Activated CD4-positive, CD25-positive, alpha-beta regulatory T cell treated with anti-CD3 and anti-CD28 coated beads, Interleukin-2, amount 50 U/mL, for 16 hours (primary cell): ENCODE measurements around the gene MTG2.

Experiments
- DNase-seq: peaks from one replicate; pipeline ENCODE4 v3.0.0-alpha.2; 2020; ENCODE audit warnings: low read depth, low spot score

MTG2 gene

DNA sequence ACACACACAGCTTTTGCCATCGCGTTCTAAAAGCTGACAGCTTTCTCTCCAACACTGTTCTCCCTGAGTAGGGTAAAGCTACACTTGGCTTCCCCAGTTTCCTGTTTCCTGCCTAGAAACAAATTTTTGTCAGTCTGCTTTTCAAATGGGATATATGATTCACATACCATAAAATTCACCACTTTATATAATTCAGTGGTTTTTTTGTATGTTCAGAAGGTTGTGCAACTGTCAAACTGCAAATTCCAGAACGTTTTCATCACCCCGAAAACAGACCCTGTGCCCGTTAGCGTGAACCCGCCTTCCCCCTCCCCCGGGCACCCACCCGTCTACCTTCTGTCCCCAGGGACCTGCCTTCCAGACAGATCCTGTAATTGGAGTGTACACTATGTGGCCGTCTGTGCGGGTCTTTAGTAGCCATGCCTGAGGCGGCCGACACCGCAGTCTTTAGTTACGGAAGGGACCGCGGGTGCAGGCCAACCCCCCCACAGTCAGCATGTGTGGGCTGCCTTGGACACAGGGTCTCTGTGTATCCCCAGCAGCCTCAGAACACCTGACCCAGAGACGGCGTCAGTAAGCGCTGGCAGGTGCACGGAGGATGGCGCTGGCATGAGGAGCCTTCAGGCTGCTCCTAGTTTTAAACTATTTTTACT lies 20.7 kb downstream of the MTG2 start:
- no peak for DNase-seq

DNA sequence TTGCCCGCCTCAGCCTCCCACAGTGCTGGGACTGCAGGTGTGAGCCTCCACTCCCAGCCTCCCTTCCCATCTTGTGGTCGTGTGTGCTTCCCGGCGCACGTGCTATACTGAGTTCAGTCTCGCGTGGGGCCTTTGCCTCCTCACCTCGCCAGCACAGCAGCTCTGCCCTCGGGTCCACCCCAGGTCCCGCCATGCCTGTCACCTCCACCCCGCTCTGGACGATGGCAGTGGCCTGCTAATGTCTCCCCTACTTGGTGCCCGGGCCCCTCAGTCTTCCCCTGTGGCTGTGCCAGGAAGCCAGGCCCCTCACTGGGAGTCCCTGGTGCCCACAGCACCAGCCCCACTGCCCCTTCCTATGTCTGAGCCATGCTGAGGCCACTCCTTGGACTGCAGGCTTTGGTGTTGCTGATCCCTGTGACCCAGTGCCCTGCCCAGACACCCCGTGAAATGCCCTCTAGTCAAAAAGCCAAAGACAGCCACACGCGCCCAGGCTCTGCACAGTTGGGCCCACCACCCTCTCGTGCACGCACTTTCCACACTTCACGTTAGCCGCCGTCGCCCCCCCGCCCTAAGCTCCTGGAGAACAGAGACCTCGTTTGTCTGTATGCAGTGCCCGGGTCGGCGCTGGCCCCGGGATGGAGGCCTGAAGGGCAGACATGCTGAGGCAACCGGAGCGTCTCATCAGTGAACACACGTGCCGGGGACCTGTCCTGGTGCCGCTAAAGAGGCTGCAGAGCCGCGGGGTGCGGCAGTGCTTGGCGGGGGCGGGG lies 23.0 kb downstream of the MTG2 start:
- no peak for DNase-seq

DNA sequence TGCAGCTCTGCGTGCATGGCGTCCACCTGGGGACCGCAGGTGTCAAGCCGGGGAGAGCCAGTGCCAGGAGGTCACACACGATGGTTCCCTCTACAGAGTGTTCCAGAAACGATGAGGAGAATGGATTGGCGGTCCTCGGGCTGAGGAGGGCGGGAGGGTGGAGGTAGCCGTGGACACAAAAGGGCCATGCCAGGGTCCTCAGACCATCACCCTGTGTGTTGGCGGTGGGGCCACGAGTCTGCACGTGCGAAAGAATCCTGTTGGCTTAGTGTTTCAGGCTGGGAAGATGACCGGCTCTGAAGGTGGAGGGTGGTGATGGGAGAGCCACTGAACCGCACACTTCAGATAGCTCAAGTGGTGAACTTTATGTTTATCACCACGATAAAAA lies 23.6 kb downstream of the MTG2 start:
- no peak for DNase-seq

DNA sequence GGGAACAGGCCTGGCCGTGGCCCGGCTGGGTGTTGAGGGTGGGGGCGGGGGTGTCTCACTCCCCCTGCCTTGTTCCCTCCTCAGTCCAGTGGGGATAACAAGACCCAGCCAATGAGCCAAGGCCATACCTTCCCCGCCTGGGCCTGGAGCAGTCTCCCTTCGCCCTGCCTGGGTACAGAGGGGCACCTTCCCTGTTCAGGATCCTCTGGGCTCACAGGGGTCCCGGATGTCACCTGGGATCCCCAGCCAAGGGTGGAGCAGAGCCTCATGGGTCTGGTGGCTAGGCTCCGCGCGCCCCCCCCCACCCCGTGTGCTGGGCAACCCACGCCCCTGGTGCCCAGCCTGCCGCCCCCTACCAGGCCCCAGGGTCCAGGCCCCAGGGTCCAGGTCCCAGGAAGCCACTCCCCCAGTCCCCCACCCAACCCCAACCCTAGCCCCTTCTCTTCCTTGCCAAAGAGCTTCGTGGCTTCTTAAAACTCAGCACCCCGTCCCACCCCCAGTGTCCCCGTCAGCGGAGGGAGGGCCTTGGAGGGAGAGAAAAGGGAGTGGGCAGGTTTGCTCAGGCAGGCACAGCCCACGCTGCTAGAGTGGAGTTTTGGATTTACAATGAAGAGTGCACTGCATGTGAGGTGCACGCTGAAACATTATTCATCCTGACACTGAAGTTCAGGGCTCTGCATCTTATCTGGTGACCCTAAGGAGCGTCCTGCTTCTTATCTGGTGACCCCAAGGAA lies 25.4 kb downstream of the MTG2 start:
- DNase-seq = no peak

DNA sequence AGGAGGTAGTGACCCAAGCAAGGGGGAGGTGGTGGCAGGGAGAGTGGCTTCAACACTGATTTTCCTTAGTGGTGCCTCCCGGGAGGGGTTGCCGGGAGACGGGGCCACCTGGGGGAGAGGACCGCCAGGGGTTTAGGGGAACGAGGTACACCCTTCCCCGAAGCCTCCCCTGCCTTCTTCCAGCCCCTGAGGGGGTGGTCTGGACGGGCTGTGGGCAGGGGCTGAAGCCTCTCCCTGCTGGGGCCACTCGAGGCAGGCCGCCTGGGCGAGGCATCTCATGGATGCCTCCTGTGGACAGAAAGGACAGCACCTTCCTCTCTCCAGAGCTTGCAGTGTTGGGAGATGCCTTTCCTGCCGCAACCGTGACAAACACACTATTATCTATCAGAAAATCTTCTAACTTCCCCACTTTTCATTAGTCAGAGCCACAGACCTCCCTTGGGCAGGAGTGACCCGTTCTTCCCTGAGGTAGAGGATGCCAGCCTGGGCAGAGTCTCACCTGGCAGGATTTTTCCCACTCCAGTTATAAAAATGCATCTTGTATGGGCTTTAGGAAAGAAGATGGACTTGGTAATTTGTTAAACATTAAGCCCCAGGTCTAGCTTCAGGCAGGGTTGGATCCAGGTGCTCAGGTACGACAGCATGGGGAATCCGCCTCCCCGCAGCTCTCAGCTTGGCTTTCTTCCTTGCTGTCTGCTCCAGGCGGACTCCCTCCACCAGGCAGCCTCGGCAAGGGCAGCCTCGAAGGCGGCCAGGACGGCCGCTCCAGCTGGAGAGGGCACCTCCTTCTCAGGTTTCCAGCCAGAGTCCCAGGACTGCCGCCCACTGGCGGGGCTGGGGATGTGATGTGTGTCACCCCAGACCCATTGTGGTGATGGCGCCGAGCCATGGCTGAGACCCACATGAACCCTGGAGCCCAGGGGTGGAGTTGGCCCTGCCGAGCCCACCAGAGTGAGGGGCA lies 26.2 kb downstream of the MTG2 start:
- DNase-seq = no peak

DNA sequence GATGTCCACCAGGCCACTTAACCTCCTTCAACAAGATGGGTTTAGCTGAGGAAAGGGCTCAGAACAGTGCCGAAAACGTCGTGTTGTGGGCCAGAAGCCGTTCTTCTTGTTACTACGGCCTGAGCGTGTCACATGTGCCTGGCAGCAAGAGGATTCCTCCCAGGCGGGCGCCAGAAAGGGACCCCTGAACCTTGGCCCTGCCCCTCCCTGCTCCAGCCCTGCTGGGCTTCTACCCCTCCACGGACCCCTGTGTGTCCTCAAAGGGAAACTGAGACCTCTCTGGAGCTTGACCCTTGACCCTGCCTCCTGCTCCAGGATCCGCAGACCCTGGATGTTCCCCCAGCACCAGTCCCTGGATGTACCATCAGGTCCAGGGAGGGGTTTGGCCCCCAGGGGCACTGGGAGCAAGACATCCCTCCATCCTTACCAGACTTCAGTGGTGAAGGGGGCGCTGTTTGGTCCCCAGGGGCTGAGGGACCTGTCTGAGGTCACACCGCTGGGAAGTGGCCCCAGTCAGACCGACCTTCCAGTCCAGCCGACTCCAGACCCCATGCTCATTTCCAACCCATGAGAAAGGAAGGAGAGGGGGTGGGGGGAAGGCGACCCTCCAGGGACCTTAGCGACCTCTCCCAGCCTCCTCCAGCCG lies 27.1 kb downstream of the MTG2 start:
- DNase-seq = no peak

DNA sequence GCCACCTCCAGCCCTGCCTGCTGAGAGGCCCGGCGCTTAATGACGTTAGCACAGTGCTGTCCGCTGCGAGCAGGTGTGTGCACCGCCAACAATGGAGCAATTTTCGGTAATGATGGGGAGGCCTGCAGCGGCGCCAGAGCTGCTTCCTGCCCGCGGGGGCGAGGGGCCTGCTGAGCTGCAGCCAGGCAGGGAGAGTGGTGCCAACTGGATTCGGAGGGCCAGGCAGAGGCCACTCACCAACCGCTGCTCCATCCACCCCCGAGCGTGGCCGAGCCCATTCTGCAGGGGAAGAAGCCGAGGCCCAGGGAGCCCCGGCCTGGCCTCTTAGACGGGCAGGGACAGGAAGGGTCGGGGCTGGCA lies 27.6 kb downstream of the MTG2 start:
- no peak for DNase-seq

DNA sequence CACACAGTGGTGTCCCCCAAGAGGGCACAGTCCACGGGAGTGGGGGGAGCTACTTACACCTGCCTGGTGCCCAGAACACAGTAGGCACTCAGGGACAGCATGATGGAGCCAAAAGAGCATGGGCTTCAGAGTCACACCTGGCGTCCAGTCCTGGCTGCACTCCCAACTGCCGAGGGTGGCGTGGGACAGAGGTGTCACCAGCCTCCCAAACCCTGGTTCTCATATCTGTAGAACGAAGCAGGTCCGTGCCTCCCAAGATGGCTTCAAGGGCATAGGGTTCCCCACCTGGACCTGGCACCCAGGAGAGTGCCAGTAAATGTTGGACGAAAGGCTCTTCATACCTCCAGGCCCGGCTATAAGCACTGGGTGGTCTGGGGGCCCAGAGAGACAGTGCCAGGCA lies 28.4 kb downstream of the MTG2 start:
- DNase-seq = no peak

DNA sequence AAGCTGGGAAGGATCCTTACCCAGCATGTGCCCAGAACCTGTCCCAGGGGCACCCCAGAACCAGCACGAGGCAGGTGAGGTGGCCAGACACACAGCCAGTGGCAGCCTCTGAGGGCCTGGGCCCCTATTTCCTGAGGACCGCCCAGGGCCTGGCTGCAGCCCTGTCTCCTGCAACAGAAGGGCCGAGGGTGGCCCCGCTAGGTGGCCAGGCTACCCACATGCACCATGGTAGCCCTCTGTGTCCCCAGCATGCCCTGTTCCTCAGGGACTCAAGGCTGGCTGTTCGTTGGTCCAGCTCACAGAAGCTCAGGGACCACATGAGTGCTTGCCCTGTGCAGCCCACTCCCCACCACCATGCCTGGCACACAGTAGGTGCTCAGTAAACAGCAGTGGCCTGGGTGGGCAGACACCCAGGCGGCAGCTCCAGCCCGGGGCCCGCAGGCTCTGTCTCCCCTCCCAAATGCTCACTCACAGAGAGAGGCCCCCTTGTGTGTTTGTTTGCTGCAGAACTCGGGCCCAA lies 29.0 kb downstream of the MTG2 start:
- DNase-seq = no peak

DNA sequence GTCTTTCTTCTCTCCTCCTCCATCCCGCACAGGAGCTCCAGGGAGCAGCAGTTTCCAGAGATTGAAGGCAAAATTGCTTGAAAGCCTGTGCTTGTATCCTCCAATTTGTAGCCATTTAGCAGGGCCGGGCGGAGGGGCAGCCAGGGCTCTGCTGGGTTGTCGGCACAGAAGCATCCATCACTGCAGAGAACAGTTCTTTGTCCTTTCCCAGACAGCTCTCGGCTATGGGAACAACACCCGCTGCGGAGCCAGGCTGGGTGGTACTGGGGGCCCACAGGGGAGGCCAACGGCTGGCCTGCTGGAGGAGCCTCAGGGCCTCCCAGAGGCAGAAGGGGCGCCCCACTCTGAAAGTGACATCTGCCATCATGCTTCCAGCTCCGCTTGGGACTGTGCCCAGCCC lies 29.5 kb downstream of the MTG2 start:
- no peak for DNase-seq

DNA sequence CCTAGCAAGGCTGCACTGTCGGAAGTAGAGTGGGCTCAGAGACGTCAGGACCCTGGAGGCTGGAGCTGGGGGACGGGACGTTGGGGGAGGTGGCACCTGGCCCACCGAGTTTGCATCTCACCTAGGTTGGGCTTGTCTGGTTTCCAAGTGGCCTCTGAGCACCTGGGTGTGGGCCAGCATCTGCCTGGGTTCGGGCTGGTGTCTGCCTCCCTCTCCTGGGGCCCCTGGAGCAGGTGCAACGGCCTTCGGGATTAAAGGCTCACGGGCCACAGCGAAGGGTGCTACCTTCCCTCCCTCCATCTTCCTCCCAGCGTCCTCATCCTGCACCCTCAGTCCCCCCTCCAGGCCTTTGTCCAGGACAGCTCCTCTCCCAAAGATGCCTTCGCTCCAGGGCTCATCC lies 31.2 kb downstream of the MTG2 start:
- no peak for DNase-seq

DNA sequence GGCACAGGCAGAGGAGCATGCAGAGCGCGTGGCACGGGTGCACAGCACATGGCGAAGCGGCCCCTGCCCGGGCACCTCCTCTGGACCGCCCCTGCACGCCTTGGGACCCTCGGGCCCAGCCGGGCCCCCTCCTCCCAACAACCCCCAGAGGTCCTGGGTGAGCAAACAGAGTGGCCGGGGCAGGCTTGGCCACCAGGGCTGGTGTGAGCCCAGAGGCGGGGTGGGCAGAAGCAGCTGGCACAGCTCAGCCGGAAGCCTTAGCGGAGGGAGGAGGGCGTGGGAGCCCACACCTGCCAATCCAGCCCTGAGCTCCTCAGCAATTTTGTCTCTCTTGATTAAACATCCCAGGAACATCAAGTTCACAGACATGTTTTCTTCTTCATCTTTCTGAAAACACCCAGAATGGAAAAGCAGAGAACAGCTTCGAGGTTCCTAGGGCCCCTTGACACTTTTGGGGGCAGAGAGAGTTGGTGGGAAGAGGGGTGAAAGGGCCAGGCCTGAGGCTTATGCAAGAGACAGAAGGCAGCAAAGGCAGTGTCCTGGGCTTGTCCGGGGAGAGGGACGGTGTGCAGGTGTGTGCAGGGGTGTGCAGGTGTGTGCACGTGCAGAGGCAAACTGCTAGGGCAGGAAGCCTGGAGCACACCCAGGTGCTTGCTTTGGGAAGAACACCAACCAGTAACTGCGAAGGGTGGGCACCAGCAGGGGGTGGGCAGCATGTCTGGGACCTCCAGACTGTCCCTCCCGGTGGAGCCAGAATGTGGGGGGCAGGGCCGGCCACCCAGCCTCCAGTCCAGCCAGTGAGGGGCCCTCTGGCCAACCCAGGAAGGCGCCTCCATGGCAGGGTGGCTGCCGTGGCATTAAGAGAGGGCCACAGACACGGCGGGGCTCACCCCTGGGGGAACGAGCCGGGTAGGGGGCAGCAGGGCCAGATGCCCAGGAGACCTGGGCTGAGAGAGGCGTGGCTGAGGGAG lies 32.5 kb downstream of the MTG2 start:
- no peak for DNase-seq

DNA sequence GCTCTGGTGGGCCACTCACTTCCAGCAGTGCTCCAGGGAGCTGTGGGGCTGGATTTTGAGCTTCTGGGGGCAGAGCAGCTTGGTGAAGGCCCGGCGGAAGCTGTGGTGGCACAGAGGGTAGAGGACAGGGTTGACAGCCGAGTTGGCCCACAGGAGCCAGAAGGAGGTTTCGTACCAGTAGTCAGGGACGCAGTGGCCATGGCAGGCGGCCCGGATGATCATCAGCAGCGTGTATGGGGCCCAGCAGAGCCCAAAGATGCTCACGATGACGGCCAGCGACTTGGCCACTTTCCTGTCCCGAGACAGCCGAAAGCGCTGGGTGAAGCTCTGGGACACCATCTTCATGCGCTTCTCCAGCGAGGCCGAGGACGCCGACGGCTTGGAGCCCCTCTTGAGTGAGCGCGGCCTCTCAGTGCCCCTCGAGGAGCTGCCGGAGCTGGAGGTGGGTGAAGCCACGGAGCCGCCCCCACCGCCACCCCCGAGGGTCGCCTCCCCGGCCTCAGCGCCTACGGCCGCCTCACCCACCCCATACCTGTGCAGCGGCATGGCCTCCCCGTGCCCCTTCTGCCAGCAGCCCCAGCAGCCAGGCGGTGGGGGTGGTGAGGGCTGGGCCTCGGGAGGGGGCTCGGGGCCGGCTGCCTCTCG lies 33.3 kb downstream of the MTG2 start:
- DNase-seq = no peak

DNA sequence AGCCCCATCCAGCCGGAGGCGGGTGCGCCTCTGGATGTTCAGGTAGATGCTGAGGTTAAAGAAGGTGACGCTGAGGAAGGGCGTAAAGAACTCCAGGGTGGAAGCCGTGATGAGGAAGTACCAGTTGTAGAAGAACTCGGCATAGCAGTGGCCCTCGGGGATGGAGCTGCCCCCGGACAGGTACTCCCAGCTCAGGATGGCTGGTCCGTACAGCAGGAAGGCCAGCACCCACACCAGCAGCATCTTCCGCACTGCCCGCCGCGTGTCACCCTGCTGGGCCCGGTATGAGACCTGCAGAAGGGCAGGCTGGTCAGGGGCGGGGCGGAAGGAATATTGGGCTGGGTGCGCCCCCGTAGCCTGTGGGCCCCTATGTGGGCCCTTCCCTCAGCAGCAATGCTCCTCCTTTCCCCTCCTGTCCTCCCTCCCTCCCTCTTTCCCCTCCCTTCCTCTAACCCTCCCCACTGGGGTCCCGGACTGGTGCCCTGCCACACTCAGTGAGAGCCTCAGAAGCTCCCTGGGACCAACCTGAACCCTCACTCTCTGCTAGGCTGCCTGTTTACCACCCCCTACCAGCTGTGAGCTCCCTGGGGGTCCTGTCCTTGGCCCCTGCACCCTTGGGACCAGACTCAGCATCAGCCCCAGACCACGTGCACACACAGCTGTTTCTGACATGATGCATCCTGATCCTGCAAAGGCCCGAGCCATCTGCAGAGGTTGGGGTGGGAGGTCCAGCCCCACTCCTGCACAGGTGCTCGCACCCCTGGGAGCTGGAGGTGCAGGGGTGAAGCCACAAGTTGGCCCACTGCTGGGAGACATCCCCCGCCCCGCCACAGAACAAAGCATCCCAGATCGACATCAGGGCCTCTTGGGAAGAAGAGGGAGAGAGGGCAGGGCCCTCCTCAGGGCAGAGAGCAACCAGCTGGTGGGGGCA lies 34.1 kb downstream of the MTG2 start:
- DNase-seq = no peak

DNA sequence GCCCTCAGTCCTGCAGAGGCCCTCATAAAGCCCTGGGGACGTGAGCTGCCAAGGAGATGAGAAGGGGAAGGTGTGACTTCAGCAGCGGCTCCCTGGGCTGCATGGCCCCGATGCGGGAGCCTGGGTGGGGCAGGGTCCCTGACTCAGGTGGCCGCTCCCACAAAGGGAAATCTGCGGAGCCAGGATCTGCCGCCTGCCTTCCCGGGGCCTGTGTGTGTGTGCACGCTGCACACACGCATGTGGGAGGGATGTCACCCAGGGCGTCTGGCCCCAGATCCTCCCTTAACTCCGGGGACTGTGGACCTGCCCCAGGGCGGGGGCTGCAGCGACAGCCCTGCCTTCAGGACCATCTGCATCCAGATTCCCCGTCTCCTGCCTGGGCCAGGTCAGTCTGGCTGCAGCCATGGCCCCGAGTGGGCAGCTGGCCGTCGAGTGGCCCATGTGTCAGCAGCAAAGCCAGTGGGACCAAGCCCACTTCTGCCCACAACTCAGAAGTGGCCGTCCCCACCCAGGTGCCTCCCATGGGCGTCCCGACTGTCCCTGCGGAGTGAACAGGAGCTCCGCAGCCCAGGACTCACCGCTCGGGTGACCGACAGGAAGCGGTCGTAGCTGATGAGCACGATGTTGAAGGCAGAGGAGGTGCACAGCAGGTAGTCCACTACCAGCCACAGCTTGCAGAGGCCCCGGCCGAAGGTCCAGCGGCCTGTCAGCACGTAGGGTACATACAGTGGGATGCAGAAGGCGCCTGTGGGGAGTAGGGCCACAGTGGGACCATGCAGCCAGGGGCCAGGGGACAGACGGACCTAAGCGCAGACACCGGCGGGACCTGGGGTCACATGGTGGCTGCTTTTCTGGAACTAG lies 35.3 kb downstream of the MTG2 start:
- DNase-seq = no peak

DNA sequence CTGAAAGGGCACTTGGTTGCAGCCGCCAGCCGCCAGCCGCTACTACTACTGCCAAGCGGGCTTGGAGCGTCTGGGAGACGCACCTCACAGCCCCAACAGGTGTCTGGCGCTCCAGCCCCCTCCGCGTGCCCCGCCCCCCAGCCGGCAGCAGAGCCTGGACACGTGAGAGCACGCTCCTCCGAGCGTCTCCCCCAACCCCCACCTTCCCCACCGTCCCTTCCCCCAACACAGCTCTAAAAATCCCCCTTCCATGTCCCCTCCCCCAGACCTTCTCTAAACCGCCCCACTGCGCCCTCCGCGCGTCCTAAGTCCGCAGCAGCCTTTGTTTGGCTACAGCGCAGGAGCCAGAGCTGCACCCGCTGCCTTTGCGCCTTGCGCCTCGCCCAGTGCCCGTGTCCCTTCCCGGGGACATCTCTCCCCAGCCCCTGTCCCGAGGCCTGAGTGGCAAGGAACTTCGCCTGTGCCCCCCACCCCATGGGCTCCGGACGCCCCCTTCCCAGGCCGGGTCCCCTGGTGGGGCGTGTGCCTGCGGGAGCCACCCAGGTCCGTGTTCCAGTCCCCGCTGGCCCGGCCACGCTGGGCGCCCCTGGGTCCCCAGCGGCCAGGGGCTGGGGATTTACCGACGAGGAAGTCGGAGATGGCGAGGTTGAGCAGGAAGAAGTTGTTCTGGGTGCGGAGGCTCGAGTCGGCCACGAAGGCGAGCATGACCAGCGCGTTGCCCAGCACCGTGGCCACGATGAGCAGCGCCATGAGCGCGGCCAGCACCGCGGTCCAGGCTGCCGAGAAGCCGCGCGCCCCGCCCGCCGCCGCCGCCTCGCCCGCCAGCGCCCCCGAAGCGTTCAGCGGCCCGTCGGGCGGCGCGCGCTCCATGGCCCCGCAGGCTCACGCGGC lies 36.5 kb downstream of the MTG2 start:
- DNase-seq = no peak
